ENCODE results near the gene ERGIC3. TPM values are rescaled to one million over a fixed set of nuclear protein-coding genes. Genes with fewer than 3 reads are reported as not detected.

Gene ERGIC3
- total and polyA plus RNA-seq, 2 of the 4 experiments (the other 2 are of a cell fraction), result 434 to 438 TPM

GRCh38 chr20:35503841-35504561 lies 37.9 kb upstream of the ERGIC3 start:
- Histone ChIP-seq H4K20me1 (ENCODE audit: insufficient read depth, low read length) (peaks cover 26% of the 10 kb centered on the region), H2BK120ac (ENCODE audit: low read depth, low read length) (no peak overlapping the region), H3K14ac (replicated peaks; ENCODE audit: low read depth, low read length) (no peak overlapping the region), H3K27me3 (ENCODE audit: control insufficient read depth, insufficient read depth, low read length) (no peaks in the 10 kb centered on the region), H2BK15ac (ENCODE audit: low read depth, low read length) (no peak overlapping the region), H3K79me1 (ENCODE audit: low read depth in 1 of 2, low read length in 2 of 2) (peaks cover 0 to 19% of the 10 kb centered on the region in 2 experiments; a peak in 2 of 4 replicates), H3K4me1 (ENCODE audit: control insufficient read depth, insufficient read depth, low read length) (peaks cover 7% of the 10 kb centered on the region; the same call in 1 of the 2 replicates), H3K36me3 (ENCODE audit: control insufficient read depth, insufficient read depth, low read length) (peaks cover 71% of the 10 kb centered on the region), H3K9me1 (ENCODE audit: insufficient read depth, low read length) (peaks cover 16% of the 10 kb centered on the region), H3K4ac (ENCODE audit: low read depth, low read length) (no peak overlapping the region), H4K8ac (ENCODE audit: low read depth in 2 of 2, low read length in 2 of 2) (no peak overlapping the region), H2BK20ac (ENCODE audit: low read depth, low read length) (no peak overlapping the region), H2BK5ac (ENCODE audit: low read depth, low read length, poor library complexity, severe bottlenecking) (no peak overlapping the region), H3K18ac (ENCODE audit: low read depth, low read length) (no peak overlapping the region), H2AK9ac (replicated peaks; ENCODE audit: low read depth, low read length, poor library complexity) (no peak overlapping the region), H3K4me2 (ENCODE audit: low read depth, low read length) (no peak overlapping the region), H3K23ac (ENCODE audit: low read depth, low read length) (no peak overlapping the region), H4K91ac (ENCODE audit: insufficient read depth, low read depth, low read length) (no peak overlapping the region), H2AK5ac (ENCODE audit: low read depth, low read length) (no peak overlapping the region), H4K5ac (ENCODE audit: low read depth, low read length) (no peak overlapping the region), H2AFZ (replicated peaks; ENCODE audit: low read length, poor library complexity) (no peak overlapping the region), H3K9me3 (ENCODE audit: control insufficient read depth, insufficient read depth, low read length) (no peaks in the 10 kb centered on the region), H3K27ac (ENCODE audit: insufficient read depth, low read length) (no peak overlapping the region), H3K9ac (ENCODE audit: low read depth, low read length) (no peak overlapping the region), H3K56ac (ENCODE audit: extremely low read depth, insufficient read depth, low read length) (no peak overlapping the region), H3K4me3 (ENCODE audit: insufficient read depth, low read depth, low read length) (no peak overlapping the region)
- in situ Hi-C loops (cut with MboI; ENCODE audit: low sequenced_read_pairs) (loop anchor here (25.0 kb wide), 1 partner anchor 408 kb away; no protein-coding TSS in a partner anchor), dilution Hi-C loops (cut with HindIII; ENCODE audit: low sequenced_read_pairs, unreplicated experiment) (no loop called here), intact Hi-C loops (cut with micrococcal nuclease) (no loop called here)
- WGBS, 2 experiments (ENCODE audit: extremely low coverage in 2 of 2, insufficient read length in 1 of 2), result 88% methylated on average over 9 of the region's 16 CpGs; no CpG with 5 or more reads in 1 of the 2 experiments
- BruUV-seq (replicated peaks), result no TSS peak
- POLR2A ChIA-PET (ENCODE audit: unreplicated experiment), result no interaction called here
- no peak for TF ChIP-seq NFE2L2 (IDR thresholded peaks at IDR 0.05; ENCODE audit: low read depth, low read length)
- TF ChIP-seq USF2 (IDR thresholded peaks at IDR 0.05; ENCODE audit: low read depth, low read length), result no peak
- no peak for TF ChIP-seq CEBPB (IDR thresholded peaks at IDR 0.05; ENCODE audit: low read depth, low read length)
- TF ChIP-seq RFX5 (IDR thresholded peaks at IDR 0.05; ENCODE audit: low read depth, low read length), result no peak
- TF ChIP-seq CHD1 (IDR thresholded peaks at IDR 0.05; ENCODE audit: low read depth, low read length), result no peak
- TF ChIP-seq MXI1 (IDR thresholded peaks at IDR 0.05; ENCODE audit: borderline replicate concordance, low read depth, low read length), result no peak
- no peak for TF ChIP-seq MAZ (IDR thresholded peaks at IDR 0.05; ENCODE audit: borderline replicate concordance, low read depth, low read length)
- no peak for TF ChIP-seq SMC3 (IDR thresholded peaks at IDR 0.05; ENCODE audit: low read depth, low read length)
- TF ChIP-seq RAD21 (IDR thresholded peaks at IDR 0.05; ENCODE audit: low read length), result no peak
- no peak for TF ChIP-seq MAFK (IDR thresholded peaks at IDR 0.05; ENCODE audit: low read depth, low read length)
- TF ChIP-seq RCOR1 (IDR thresholded peaks at IDR 0.05; ENCODE audit: insufficient replicate concordance, low read length), result no peak
- TF ChIP-seq FOS (IDR thresholded peaks at IDR 0.05; ENCODE audit: low read depth, low read length), result no peak
- DNase-seq, result no peak
- ATAC-seq (ENCODE audit: low read depth), result no peak
- CTCF ChIA-PET, result interaction anchor here (0.5 kb wide), 1 partner anchor 65 kb away, joined by 3 read pairs; no protein-coding TSS in a partner anchor

Measured in IMR-90 (cell line).